ENCODE data around the gene CCL13.

Gene CCL13

DNA sequence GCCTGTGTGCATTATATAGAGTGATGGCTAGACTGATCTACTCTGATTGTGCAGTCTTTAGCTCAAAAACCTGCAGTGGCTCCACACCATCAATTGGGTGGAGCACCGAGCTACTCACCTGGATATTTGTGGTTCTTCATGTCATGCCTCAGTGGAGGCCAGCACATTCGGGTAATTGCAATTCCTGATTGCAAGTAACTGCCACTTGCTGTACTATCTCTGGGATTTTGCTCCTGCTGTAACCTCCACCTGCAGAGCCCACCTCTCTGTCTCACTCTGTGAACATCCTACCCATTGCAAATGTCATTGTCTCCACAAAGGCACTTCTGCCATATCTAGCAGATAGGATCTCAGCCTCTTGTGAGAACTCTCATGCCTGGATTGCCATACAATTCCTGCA lies 8.5 kb downstream of the CCL13 start:
- no peak for DNase-seq

DNA sequence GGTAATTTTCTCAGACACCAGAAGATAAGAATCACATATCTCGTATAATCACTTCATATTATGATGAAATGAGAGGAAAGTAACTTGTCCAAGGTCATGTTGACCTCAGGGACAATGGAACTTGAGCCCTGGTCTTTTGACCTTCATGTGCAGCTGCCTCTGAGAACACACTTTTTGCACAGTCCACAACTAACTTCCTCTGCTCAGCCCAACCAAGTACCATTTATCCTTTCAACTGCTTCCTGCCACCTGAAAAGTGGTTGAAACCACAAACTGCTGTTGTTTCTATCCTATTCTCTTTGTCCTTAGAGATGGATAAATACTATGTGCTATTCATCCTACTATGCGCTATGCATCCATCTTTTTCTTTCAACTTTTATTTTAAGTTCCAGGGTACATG lies 9.1 kb downstream of the CCL13 start:
- DNase-seq = no peak

DNA sequence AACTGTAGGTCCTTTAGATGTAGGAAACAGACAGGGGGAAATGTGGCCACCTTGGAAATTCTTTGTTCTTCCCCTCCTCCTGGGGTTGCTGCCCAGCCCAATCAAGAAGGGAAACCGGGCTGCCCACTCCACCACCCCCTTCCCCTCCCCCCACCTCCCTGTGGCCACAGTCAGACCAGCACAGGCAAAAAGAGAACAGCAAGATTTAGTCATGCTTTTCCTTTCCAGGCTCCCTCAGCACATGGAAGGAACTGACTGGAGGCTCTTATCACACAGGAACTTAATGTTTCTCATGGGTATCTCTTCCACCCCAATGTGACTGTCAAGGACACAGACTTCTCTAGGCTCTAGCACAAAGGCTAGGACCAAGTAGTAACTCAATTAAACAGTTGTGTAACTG lies 9.7 kb downstream of the CCL13 start:
- DNase-seq = peak; percentile 87 to 94

DNA sequence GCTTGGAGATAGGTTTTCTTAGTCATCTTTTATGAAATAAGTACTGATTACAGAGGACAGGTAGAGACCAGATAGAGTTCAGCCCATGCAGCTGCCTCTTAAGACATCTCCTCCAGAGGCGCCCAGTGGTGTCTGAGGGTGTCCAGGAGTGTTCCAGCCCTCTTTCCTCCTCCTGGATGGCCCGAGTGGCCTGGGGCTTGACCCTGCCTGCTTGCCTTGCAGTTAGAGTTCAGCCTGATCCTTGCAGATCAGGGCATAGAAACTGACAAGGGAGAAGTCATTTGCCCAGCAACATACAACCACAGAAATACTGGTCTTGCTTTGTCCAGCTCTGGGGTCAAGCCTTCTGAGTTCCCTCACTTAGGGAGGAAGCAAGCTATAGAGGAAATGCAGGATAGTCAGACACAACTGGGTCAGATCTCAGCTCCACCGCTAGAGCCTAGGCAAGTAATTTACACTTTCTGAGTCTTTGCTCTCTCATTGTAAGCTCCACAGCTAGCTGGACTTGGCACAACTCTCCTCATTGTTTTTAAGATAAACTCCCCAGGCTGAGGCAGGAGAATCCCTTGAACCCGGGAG lies 10.3 kb downstream of the CCL13 start:
- peak in 1 of 2 donors; percentile 53 for DNase-seq

DNA sequence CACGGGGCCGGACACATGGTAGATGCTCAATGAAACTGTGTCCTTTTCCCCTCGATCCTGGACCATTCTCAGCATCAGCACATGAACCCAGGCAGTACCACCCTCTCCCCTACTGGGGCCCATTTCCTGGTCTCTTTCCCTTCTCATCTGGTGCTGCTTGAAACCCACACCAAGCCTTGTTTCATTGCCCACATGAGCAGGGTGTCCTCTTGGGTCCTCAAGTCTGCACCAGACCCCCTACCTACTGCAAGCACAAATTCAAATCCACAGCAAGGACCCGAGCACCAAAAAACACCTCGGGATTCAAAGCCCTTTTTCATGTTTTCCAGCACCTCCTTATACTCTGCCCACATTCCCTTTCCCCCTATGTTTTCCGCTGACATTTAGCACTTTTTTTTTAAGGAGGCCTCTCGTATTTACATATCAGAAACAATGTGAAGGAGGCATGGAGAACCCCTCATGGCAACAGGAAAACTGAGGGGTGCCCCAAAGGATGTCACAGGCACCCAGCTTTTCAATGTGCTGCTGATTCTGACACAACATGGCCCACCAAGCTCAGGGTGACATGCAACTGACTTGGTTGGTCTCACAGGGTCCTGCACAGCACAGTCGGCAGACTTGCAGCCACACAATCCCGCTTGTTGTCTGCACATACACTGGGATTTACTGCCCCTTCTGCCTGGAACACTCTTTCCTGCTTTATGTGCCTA lies 11.4 kb downstream of the CCL13 start:
- no peak for DNase-seq

DNA sequence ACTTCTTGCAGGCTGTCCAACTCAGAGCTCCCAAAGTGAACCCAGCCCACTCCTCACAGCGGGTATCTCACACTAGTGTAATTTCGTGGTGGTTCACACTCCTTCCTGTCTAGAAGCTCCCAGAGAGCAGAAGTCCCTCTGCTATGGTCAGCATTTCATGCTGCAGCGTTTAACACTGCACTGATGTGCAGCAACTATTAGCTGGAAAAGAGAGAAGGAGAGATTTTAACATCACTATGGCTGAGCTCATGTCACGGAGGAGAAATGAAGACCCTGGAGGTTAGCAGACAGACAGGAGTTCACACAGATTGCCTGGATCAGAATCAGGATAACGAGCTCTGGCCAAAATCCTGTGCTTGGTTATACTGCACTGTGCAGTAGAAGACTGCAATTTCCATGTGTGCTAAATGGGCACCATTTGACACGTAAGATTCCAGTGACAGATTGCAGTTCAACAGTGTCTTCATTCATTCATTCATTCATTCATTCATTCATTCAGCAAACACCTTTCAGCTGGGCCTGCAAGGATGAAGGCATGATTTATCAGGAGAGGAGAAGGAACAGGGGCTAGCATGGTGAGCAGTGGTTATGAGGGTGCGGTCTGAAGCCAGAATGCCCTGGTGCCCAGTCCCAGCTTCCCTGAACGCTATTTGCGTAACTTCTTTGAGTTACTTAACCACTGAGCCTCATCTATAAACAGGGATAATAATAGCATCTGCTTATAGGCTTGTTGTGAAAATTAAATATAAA lies 12.1 kb downstream of the CCL13 start:
- DNase-seq = no peak

DNA sequence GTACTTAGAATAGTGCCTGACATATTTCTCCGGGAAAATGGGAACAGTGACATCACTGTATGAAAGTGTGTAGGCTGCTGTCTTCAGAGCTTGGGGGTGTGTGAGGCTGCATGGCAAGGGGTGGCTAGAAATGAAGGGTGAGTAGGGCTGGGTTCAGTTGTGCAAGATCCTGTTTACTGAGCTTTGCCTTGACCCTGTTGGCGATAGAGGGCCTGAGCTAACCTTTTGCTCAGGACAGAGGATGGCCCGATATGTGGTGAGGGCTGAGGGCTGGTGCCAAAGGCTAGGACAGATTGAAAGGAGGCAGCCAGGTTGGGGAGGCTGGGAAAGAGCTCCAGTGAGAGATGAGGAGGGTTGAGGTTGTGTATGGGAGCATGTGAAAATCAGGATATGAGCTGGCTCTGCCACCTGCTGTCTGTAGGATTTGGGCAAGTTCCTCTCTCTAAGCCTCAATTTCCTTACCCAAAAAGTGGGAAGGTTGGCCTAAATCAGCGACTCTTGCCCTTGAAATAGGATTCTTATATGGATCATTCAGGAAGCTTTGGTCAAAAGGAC lies 12.7 kb downstream of the CCL13 start:
- DNase-seq = peak; percentile 74 to 88

DNA sequence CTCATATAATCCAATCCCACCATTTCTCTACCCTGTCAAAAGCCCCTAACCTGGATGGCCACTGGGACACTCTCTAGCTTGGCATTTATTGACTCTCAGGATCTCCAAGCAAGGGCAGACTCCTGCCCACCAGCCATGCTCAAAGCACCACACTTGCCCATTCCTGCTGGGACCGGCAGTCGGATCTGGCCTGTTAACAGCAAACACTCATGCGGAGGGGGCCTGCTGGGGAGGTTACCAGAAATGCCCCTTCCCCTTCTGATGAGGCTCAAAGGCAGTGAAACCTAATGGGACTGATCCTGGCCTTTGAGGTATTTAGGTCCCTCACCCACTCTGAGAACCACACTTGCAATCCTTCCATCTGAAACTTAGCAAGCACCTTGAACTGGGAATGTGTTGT lies 13.3 kb downstream of the CCL13 start:
- no peak for DNase-seq

DNA sequence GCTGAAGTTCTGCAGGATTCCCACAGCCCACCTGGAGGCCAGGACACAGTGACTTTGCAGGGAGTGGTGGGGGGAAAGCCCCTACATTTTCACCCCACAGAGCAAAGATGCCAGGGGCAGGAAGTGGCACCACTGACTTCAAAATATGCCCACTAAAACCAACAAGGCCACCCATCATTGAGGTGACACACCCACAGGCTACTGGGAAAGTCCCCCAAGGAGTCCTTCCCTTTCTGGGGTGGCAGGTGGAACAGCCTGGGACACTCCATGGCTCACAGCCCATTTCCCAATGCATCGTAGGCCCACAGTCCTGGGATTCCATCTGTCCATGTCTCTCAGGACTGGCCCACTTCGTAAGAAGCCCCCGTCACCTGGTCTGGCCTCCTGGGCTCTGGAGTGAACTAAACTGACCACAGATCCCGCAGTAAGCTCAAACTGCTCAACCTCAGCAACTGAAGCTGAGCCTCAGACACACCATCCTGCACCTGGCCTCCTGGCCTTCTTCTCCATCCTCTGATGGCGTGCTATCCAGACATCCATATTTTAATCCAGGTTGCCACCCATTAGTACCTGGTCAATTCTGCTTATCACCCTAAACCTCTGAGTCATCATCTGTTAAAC lies 14.2 kb downstream of the CCL13 start:
- peak in 1 of 2 donors; percentile 64 for DNase-seq

DNA sequence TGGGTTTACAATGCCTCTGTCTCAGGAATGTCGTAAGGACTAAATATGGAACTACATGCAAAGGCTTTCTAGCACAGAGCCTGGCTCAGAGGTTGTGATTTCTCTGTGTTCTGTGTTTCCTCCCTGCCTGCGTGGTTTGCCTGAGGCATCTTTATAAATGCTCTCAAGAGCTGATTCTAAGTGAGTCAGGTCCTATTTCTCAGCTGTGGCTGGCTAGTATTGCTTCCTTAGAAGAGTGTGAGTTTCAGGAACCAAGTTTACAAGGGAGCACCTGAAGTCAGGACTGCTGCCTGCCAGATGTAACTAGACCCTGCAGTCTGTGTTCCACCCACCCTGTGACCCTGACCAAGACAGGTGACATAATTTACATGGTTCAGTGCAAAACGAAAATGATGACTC lies 14.7 kb downstream of the CCL13 start:
- DNase-seq = peak; percentile 55 to 62

DNA sequence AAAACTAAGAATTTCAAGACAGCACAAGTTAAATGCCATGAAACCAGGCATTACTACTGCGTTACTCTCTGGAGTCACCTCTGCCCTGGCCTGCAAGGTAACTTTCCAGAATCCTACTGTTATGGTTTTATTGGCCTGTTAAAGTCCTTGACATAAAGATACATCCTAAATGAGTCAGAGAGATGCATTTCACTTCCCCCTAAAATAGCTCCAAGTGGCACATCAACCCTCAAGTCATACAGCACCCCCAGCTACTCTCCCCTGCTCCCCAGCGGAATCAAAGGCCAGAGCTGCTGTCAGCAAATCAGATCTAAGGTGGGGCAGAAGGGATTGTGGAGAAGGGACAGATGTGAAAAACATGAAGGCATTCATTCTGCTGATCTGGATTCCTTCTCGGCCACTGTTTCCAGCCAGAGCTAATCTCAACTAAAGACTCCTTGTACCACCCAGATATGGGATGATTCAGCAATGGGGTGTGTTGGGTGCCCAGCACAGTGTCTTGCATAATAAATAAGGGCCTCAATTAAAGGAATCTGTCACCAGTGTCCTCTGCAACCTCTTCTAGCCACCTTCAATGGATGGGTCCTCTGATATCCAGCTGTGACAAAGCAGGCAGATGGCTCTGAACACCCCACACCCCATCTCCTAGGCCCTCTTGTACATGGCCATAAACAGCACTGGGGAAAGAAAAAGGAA lies 15.3 kb downstream of the CCL13 start:
- no peak for DNase-seq

DNA sequence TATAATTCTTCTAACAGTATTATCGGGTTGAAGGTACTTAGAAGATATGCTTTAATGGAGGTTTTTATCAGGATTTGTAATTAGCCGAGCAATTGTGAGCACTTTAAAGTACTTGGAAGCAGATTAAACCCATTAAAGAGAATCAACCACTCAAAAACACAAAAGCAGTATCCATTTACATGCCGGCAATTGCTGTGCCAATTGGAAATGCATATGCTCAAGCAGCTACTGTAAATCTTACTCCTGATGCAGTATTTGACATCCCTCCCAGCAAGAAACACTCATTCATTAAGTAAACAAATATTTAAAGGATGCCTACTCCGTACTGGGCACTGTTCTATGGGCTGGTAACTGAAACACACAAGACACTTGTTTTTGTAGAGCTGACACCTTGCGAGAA lies 18.2 kb downstream of the CCL13 start:
- DNase-seq = no peak

DNA sequence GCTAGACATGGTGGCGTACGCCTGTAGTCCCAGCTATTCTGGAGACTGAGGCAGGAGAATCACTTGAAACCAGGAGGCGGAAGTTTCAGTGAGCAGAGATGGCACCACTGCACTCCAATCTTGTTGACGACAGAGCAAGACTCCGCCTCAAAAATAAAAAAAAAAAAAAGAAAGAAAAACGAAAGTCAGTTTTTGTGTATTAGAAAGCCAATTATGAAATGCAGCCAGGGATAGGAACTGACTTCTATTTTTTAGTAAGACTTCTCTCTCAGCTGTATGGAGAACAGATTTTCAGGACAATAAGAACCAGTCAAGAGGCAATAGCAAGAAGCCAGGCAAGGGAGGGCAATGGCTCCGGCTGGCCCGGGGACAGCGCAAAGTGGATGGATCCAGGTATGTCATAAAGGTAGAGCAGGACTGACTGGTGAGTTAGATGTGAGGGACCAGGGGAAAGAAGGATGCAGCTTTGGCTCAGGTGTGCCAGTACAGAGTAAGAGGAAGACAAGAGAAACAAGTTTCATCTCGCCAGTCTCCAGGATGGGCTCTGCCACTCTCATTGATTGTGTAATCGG lies 19.2 kb downstream of the CCL13 start:
- no peak for DNase-seq

DNA sequence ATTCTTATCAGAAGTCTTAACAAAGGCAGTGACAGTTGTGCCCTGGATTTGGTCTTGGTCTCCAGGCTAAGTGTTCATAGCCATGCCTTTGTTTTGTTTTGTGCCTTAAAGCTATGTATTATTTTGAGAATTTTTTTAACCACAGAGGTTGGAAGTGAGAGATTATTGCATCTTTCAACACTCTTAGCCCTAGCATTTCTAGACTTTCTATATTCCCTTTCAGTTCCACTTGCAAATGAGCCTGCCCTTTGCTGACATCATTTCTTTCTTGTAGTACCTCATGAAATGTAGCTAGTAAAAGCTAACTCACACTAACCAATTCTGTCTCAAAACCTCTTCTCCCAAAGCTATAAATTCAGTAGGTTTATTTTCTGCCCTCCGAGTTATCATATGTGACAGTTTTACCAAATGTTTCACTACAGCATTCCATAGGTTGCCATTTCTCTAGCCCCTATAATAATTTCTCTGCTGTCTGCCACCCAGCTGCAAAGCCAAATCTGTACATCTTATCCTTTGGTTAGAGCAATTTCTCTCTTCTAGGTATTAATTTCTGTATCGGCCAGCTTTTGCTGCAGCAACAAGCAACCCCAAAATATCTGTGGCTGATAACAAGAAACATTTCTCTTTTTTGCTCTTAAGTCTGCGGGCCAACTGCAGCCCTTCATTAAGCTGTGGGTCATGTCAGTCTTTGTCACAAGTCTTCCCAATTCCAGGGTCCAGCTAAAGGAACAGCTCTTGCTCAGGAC lies 21.0 kb downstream of the CCL13 start:
- peak; percentile 62 to 64 for DNase-seq

DNA sequence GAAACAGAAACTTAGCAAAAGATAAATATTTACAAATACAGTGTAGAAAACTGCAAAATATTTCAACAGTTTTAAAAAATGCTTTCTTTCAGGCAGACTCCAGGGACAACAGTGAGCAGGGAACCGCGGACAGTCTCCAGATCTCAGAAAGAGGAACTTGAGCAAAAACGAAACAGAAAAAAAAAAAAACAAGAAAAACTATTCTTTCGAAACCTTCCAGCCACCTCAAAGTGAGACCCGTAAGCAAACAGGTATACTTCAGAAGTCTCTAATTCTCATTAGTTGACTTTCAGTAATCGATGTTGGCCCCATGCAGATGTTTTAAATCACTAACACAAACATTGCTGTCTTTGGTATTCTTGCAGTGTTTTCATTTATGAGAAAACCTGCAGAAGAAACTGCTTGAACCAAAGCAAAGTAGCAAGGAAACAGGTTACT lies 22.4 kb downstream of the CCL13 start:
- DNase-seq = peak; percentile 74 to 75

DNA sequence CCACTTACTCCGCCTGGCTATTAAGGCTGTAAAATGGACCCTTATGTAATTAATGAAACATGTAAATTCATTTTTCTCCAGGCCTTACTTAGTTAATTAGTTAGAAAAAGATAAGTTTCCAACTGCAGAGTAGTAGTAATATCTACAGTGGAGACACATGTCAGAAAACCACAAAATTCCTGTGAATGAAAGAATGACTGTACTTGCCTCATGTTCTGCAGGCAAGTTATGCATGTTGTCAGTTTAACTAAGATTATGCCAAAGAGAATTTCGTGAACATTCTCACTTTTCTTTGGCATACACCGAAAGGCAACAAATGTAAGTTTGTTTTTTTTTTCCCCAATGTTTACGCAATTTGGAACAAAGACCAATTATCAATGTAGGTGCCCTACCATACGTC lies 23.6 kb downstream of the CCL13 start:
- DNase-seq = no peak

DNA sequence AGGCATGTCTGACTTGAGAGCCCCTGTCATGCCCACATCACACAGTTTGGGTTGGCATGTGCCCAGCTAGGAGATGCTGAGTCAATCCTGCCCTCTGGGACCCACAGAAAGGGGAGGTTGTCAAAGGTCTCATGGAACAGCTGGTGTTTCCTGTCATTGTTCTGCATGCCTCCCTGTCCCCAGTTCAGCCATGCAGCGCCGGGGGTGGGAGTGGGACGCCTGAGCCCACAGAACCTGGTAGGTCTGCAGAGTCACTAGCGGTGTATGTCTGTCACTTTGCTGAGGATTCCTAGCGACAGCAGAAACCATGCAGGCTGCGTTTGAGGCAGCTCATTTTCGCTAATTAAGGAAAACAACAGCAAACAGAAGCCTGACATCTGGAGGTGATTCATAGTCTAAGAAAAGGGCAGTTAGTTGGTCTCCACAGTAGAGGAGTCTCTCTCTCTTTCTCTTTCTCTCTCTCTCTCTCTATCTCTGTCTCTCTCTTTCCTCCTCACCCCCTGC lies 26.4 kb downstream of the CCL13 start:
- DNase-seq = no peak

DNA sequence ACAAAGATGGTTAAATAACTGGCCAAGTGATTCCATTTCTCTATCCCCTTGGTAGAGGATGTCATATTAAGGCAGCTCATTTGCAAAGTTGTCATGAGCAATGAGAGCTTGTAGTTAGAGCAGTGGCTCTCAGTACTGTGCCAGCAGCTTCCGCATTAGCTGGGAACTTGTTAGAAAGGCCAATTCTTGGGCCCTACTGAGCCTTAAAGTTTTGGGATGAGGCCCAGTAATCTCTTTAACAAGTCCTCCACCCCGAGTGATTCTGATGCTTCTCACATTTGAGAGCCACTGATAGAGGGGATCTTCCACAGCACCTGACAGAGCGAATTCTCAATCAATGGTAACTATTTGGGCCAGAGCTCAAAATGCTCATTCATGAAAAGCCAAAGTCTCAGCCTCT lies 26.9 kb downstream of the CCL13 start:
- no peak for DNase-seq

DNA sequence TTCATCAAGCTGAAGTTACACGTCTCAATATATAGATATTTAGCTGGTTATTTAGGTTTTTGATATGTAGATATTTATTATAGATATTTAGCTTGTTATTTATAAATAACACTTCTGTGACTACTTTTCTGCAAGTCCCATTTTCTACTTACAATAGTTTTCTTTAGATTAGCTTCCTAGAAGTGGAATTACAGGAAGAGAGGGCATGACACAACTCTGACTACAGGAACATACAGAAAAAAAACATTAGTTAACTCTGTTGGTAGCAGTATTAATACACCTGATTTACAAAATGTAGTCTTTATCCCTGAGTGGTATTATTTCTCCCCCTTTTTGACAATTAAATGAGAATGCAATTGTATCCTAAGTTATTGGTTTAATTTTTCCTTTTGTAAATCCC lies 28.0 kb downstream of the CCL13 start:
- DNase-seq = no peak

DNA sequence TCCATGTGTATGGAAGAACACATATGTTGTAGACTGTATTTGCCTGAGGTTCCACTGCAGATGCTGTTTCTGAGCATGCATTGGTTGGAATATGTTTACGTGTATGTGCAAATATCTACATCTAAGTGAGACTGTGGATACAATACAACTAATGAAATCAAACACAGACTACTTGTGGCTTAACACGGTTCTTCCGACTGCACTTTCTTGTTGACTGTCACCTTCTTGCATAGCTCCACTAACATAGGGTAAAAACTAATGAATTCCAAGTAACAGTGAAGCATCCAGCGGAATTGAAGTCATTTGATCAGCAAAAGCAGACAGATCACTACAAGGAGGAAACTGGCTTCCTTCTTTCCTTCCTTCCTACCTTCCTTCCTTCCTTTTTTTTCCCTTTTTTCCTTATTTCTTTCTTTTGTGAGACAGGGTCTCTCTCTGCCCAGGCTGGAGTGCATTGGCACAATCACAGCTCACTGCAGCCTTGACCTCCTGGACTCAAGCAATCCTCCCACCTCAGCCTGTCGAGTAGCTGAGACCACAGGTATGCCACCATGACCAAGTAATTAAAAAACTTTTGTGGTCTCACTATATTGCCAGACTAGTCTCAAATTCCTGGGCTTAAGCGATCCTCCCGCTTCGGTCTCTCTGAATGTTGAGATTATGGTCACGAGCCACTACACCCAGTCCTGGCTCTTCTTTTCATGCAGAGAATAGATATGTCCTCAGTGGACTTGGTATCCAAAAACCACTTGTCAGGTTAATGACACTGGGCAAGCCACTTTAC lies 28.7 kb downstream of the CCL13 start:
- no peak for DNase-seq

DNA sequence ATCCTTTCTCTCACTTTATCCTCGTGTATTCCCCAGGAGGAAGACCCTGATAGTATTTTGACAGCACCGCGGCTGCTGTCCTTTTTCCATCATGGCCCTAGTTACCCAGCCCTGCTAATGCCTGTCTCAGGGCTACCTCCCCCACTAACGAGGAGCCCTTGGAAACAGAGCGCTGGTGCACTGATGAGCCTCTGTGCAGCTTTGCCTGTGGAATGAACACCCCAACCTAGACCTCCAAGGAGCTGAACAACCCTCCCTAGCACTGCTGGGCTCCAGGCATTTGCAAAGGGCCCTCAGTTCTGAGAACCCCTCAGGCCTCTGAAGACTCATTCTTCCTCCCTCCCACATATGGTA lies 30.0 kb downstream of the CCL13 start:
- no peak for DNase-seq
